ENCODE data around the gene ADAT1.

Gene ADAT1

GRCh38 chr16:75630052-75630451 is 7.0 kb upstream of the ADAT1 start:
- H3K27ac ChIP-seq (replicated peaks), result no peak overlapping the region
- no peak overlapping the region for H3K4me3 ChIP-seq (replicated peaks; ENCODE audit: insufficient read depth, low read length)
- DNase-seq (ENCODE audit: low read depth in 1 of 2, low spot score in 1 of 2), result no peak

GRCh38 chr16:75629132-75629531 is 6.1 kb upstream of the ADAT1 start:
- TF ChIP-seq GABPA (IDR thresholded peaks at IDR 0.05; ENCODE audit: low read depth) (no peak), POLR2AphosphoS5 (IDR thresholded peaks at IDR 0.05; ENCODE audit: low read depth) (no peak), CTCF (IDR thresholded peaks at IDR 0.05; ENCODE audit: insufficient read depth, low read length) (no peak), SPI1 (IDR thresholded peaks at IDR 0.05; ENCODE audit: borderline replicate concordance, low read depth) (no peak), REST (IDR thresholded peaks at IDR 0.05; ENCODE audit: insufficient replicate concordance, low read depth) (no peak)
- no peak for DNase-seq (ENCODE audit: low read depth in 1 of 2, low spot score in 1 of 2)
- Histone ChIP-seq H3K27ac (replicated peaks) (no peak overlapping the region; the same call in 1 of the 2 replicates), H3K27me3 (ENCODE audit: insufficient read depth, poor library complexity, severe bottlenecking) (no peaks in the 10 kb centered on the region), H3K4me3 (replicated peaks; ENCODE audit: insufficient read depth, low read length) (no peak overlapping the region)

More at GRCh38 chr16:75630052-75630451, 7.0 kb upstream of the ADAT1 start:
- TF ChIP-seq REST (IDR thresholded peaks at IDR 0.05; ENCODE audit: insufficient replicate concordance, low read depth) (no peak), POLR2AphosphoS5 (IDR thresholded peaks at IDR 0.05; ENCODE audit: low read depth) (no peak), GABPA (IDR thresholded peaks at IDR 0.05; ENCODE audit: low read depth) (no peak), CTCF (IDR thresholded peaks at IDR 0.05; ENCODE audit: insufficient read depth, low read length) (no peak), SPI1 (IDR thresholded peaks at IDR 0.05; ENCODE audit: borderline replicate concordance, low read depth) (no peak)
- no peaks in the 10 kb centered on the region for H3K27me3 ChIP-seq (ENCODE audit: insufficient read depth, poor library complexity, severe bottlenecking)

- TF ChIP-seq POLR2AphosphoS5 (IDR thresholded peaks at IDR 0.05; ENCODE audit: low read depth) (no peak), SPI1 (IDR thresholded peaks at IDR 0.05; ENCODE audit: borderline replicate concordance, low read depth) (no peak), CTCF (IDR thresholded peaks at IDR 0.05; ENCODE audit: insufficient read depth, low read length) (no peak)
These were observed 5.3 kb upstream of the ADAT1 start for GRCh38 chr16:75628351-75628750.

GRCh38 chr16:75627851-75628250 is 4.8 kb upstream of the ADAT1 start:
- peak in 1 of 2 experiments; percentile 23 for DNase-seq (ENCODE audit: low read depth in 1 of 2, low spot score in 1 of 2)
- no peaks in the 10 kb centered on the region for H3K27me3 ChIP-seq (ENCODE audit: insufficient read depth, poor library complexity, severe bottlenecking)
- TF ChIP-seq GABPA (IDR thresholded peaks at IDR 0.05; ENCODE audit: low read depth), result no peak
- no peak for TF ChIP-seq SPI1 (IDR thresholded peaks at IDR 0.05; ENCODE audit: borderline replicate concordance, low read depth)
- no peak for TF ChIP-seq CTCF (IDR thresholded peaks at IDR 0.05; ENCODE audit: insufficient read depth, low read length)
- TF ChIP-seq POLR2AphosphoS5 (IDR thresholded peaks at IDR 0.05; ENCODE audit: low read depth), result no peak
- TF ChIP-seq REST (IDR thresholded peaks at IDR 0.05; ENCODE audit: insufficient replicate concordance, low read depth), result no peak
- H3K4me3 ChIP-seq (replicated peaks; ENCODE audit: insufficient read depth, low read length), result no peak overlapping the region
- peak overlapping the region; percentile 39 for H3K27ac ChIP-seq (replicated peaks)

More at GRCh38 chr16:75628351-75628750, 5.3 kb upstream of the ADAT1 start:
- no peaks in the 10 kb centered on the region for H3K27me3 ChIP-seq (ENCODE audit: insufficient read depth, poor library complexity, severe bottlenecking)
- peak overlapping the region; percentile 39; the same call in 1 of the 2 replicates for H3K27ac ChIP-seq (replicated peaks)
- H3K4me3 ChIP-seq (replicated peaks; ENCODE audit: insufficient read depth, low read length), result no peak overlapping the region
- no peak for DNase-seq (ENCODE audit: low read depth in 1 of 2, low spot score in 1 of 2)
